ENCODE measurements around the gene ZNF32.
"Not testable (repeated sequence)": the region's sequence is repeated elsewhere in the genome, so short reads cannot be mapped to it uniquely, and the experiment has no call there.

ZNF32 gene

GRCh38 chr10:43680035-43680434 is 31.4 kb upstream of the ZNF32 start:
- DNase-seq (ENCODE audit: low read depth in 2 of 2), result no peak

GRCh38 chr10:43679509-43679908 is 30.8 kb upstream of the ZNF32 start:
- no peak for DNase-seq (ENCODE audit: low read depth in 2 of 2)

DNA sequence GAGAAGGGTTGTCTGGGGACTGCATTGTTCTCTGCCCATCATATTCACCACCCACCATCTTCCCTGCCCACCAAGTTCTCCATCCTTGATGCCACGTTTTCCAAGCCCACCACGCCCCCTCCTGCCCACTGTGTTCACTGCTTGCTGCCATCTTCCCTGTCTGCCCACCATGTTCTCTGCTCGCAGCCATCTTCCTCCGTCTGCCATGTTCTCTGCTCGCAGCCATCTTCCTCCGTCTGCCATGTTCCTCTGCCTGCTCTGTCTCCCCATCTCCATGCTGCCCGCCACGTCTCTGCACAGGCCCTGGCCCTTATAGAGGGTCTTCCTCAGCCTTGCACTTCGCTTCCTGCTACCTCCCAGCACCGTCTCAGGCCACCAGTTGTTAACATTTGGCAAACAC is 30.0 kb upstream of the ZNF32 start:
- no peak for DNase-seq (ENCODE audit: low read depth in 2 of 2)

- DNase-seq (ENCODE audit: low read depth in 2 of 2), result no peak
Observed at GRCh38 chr10:43676901-43677300, 28.2 kb upstream of the ZNF32 start.

DNA sequence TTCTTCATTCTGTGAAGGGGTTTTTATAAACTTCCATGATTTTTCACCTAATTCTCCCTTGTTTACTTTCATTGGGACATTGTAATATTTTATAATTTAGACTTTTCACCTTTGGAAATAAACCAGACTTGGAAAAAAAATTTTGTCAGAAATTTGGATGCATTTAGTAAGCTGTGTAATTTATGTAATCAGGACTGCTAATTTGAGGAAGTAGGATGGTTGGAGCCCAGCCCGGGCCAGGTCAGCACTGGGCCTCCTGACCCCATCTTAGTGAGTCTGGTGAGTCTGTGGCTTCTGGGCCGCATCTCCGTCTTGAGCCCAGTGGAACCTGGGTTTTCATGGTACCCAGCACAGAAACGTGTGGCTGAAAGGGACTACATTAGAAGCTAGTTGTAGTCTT is 27.6 kb upstream of the ZNF32 start:
- no peak for DNase-seq (ENCODE audit: low read depth in 2 of 2)

DNA sequence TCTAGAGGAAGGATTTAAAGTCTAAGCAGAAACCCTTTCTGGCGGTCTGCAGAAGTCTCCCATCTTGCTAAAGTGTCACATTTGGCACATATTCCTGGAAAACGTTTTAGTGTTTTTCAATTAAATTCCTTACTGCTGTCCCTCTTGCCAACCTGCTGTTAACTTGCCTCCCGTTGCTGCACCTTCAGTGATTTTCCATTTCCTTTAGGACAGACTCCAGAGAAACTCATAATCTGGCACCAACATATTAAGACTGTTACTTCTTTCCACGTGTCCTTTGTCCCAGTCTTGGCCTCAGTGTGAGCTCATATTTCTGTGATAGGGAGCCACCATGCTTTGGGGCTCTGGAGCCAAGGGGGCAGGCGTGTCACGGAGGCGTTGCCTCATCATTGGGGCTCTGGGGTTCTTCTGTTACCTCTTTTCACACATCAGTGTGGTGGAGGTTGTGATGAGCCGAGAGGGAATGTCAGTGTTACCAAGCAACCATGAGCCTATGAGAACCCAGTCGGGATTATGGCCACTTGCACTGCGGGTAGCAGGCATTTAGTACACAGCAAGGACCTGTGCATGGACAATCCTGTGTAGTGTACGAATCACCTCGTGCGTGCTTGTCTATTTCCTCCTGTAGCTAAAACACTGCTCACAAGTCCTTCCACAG is 26.0 kb upstream of the ZNF32 start:
- no peak for DNase-seq (ENCODE audit: low read depth in 2 of 2)

DNA sequence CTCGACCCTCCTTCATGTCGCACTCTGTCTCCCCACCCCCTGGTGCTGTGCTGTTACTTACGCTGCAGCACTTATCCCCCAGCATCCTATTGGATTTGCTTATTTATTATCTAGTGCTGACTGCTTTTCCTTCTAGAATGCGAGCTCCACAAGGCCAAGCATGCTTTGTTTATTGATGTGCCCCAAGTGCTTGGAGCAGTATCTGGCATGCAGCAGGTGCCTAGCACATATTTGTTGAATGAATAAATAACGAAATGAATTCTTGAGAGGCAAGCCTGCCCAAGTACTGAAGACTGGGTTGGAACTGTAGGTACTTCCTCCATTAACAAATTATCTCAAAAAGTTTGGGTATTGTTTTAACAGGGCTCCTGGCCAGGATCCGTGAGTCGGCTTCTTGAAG is 24.8 kb upstream of the ZNF32 start:
- DNase-seq (ENCODE audit: low read depth in 2 of 2), result no peak

DNA sequence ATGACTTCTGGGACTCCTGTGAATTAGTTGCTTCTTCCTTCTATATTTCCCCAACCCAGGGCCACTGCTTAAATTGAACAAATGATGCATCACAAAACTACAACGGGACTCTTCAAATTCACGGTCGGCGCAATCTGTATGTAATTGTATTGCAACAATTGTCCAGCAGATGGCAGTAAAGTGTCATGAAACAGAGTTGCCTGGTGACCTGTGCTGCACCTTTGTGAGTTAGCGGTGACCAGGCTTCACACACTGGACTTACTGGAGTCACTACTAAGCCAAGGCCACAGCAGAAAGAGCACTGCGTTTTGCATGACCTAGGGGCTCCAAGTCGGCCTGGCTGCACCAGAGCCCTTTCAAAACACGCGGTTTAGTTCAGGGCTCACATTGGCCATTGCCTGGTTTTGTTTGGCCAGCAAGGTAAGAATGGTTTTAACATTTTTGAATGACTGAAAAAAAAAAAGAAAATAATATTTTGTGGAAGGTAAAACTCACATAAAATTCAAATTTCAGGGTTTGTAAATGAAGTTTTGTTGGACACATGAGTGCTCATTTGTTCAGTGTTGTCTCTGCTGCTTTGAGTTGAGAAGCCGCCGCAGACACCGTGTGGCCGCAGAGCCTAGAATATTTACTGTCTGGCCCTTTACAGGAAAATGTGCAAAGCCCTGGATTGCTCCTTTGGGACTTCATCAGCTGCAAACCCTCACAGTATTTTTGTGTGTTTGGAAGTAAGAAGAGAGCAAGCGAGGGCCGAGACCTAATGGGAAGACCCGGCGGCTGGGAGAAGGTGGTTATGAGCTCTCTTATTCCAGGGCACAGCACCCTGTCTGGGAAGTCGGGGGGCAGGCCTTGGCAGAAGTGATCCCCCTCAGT is 23.2 kb upstream of the ZNF32 start:
- no peak for DNase-seq (ENCODE audit: low read depth in 2 of 2)

GRCh38 chr10:43669386-43669785 is 20.7 kb upstream of the ZNF32 start:
- no peak for DNase-seq (ENCODE audit: low read depth in 2 of 2)

GRCh38 chr10:43667761-43668386 is 19.2 kb upstream of the ZNF32 start:
- DNase-seq (ENCODE audit: low read depth in 2 of 2), result no peak

DNA sequence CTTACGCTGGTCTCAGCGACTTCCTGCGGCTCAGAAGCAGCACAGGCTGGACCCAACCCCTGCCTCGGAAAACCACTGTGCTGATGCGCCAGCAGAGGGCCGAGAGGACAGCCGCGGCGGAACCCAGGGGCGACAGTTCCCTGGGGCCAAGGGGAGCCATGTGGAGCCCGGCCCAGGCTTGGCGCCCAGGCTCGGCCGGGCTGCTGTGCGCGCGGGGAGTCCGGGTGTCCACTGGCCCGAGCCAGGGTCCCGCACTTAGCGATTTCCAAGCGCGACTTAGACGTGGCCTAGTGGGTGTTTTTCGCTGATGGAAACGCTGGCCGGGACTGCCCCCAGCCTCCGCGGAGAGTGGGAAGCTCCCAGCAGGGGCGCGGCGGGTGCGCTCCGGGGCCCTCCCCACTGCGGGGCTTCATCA is 18.6 kb upstream of the ZNF32 start:
- DNase-seq (ENCODE audit: low read depth in 2 of 2), result no peak

- no peak for DNase-seq (ENCODE audit: low read depth in 2 of 2)
Observed at GRCh38 chr10:43666552-43666951, 17.9 kb upstream of the ZNF32 start.

DNA sequence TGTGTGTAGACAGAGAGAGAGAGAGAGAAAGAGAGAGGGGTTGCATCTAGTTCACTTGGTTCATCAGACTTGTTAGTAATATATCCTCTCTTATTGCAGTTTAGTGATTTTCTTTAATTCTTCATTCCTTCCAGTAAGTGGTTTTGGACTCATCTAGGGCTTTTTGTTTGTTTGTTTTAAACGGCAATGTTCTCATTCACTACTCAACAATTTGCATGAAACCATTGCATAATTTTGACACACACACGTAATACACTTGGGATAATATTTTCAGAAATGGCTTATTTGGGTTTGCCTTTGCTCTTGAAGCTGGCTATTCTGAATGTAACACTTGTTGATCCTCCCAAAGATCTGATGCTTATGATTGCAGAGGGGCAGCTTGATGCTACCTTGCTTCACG is 16.4 kb upstream of the ZNF32 start:
- no peak for DNase-seq (ENCODE audit: low read depth in 2 of 2)

GRCh38 chr10:43658227-43658626 is 9.5 kb upstream of the ZNF32 start:
- DNase-seq (ENCODE audit: low read depth in 2 of 2), result no peak

GRCh38 chr10:43655311-43655710 is 6.6 kb upstream of the ZNF32 start:
- no peak for DNase-seq (ENCODE audit: low read depth in 2 of 2)

GRCh38 chr10:43653746-43654145 is 5.1 kb upstream of the ZNF32 start:
- no peak for DNase-seq (ENCODE audit: low read depth in 2 of 2)

GRCh38 chr10:43649185-43649523 is 473 bp upstream of the ZNF32 start:
- DNase-seq (ENCODE audit: low read depth in 2 of 2), result no peak

- no peak for DNase-seq (ENCODE audit: low read depth in 2 of 2)
Observed at GRCh38 chr10:43648095-43648397, 635 bp downstream of the ZNF32 start.

GRCh38 chr10:43647576-43647975 is 1.1 kb downstream of the ZNF32 start:
- DNase-seq (ENCODE audit: low read depth in 2 of 2), result no peak

GRCh38 chr10:43645866-43646265 is 2.8 kb downstream of the ZNF32 start:
- DNase-seq (ENCODE audit: low read depth in 2 of 2), result no peak

GRCh38 chr10:43644252-43644651 is 4.4 kb downstream of the ZNF32 start:
- no peak for DNase-seq (ENCODE audit: low read depth in 2 of 2)

GRCh38 chr10:43640603-43641002 is 8.1 kb downstream of the ZNF32 start:
- no peak for DNase-seq (ENCODE audit: low read depth in 2 of 2)

DNA sequence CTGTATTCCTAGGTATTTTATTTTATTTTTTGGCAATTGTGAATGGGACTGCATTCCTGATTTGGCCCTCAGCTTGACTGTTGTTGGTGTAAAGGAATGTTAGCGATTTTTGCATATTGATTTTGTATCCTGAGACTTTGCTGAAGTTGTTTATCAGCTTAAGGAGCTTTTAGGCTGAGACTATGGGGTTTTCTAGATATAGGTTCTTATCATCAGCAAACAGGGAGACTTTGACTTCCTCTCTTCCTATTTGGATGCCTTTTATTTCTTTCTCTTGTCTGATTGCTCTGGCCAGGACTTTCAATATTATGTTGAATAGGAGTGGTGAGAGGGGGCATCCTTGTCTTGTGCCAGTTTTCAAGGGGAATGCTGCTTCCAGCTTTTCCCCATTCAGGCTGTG is 12.9 kb downstream of the ZNF32 start:
- not testable (repeated sequence) for DNase-seq (ENCODE audit: low read depth in 2 of 2)

Measured in stimulated activated CD8-positive, alpha-beta memory T cell treated with anti-CD3 and anti-CD28 coated beads, Interleukin-2, amount 100 ng/mL, for 1 hour (primary cell).